Heart left ventricle (tissue), 13 donors: ENCODE data around the gene SKIC8.

Experiments used
- CTCF ChIP-seq, 12 donors: fragments of 200-600 bp; sonication (generic) in 4 of 12; IDR thresholded peaks; one replicate each; pipeline versions ENCODE4 v1.5.0 to v1.8.0; 2018 to 2022; ENCODE audit warnings: antibody characterized with exemption in 12 of 12, mild to moderate bottlenecking in 5 of 12
- POLR2A ChIP-seq, 2 donors: fragments of 450-650 bp; IDR thresholded peaks; one replicate each; pipeline ENCODE4 v1.6.1; 2017; ENCODE audit warnings: antibody characterized with exemption in 2 of 2, mild to moderate bottlenecking in 2 of 2, moderate library complexity in 2 of 2
- donor health status: ischemic (EF 13 %, LVEDD 7.1; RV severe dilation, severe dysfunction).
- donor health status: DM: no; HTN: yes; CAD: no.
- donor health status: DM: no; HTN: no; CAD: no.
- donor health status: ischemic (EF 25% LVEDD 6.9; RV normal size, moderate dysfunction).
- donor health status: ischemic (EF 25% LVEDD 5.7; RV mildly dilated, moderate dysfunction).
- donor health status: ischemic (EF 35%, LVEDD 5.7; RV mildly dilated, moderate dysfunction).
- donor health status: nonischemic (EF 11% LVEDD 7.7; RV severe dilation, severe dysfunction).
- donor health status: DM: yes; HTN: yes; CAD: no.
- donor health status: PGD.
- donor health status: ischemic (EF 29% LVEDD 5.4; RV normal size, mild dysfunction).
- donor health status: nonischemic (EF 23%, LVEDD 6.1; RV moderate dilation, normal function).

GRCh38 chr15:78263351-78263781 is 36.0 kb downstream of the SKIC8 start:
- no peak for TF ChIP-seq CTCF (IDR thresholded peaks at IDR 0.05)
- no peak for TF ChIP-seq POLR2A (IDR thresholded peaks at IDR 0.05)
